Type B pancreatic cell (in vitro differentiated cells): ENCODE measurements around the gene GLI3. TPM values are rescaled to one million over a fixed set of nuclear protein-coding genes. Genes with fewer than 3 reads are reported as not detected.

Experiments
- DNase-seq: peaks from one replicate; pipeline ENCODE4 v3.0.0; 2021; ENCODE audit warnings: mixed read lengths; ENCODE audit not compliant: unreplicated experiment; ENCODE audit errors: extremely low spot score
- H3K27ac Mint-ChIP-seq: 2 replicates; pipeline ENCODE4 v1.8.0; 2021; ENCODE audit warnings: mild to moderate bottlenecking, mixed read lengths
- H3K27me3 Mint-ChIP-seq: 2 replicates; pipeline ENCODE4 v1.8.0; 2021; ENCODE audit warnings: mixed read lengths
- H3K36me3 Mint-ChIP-seq: 2 replicates; pipeline ENCODE4 v1.8.0; 2021; ENCODE audit warnings: mixed read lengths
- H3K4me1 Mint-ChIP-seq: one replicate; pipeline ENCODE4 v1.8.0; 2021; ENCODE audit warnings: mixed read lengths; ENCODE audit not compliant: unreplicated experiment
- H3K4me3 Mint-ChIP-seq: 2 replicates; pipeline ENCODE4 v1.8.0; 2021; ENCODE audit warnings: mild to moderate bottlenecking, mixed read lengths
- H3K9me3 Mint-ChIP-seq: 2 replicates; pipeline ENCODE4 v1.8.0; 2021; ENCODE audit warnings: mixed read lengths
- CTCF ChIP-seq: fragments of 200-600 bp; sonication (generic); conservative IDR thresholded peaks from 2 replicates; pipeline ENCODE4 v1.5.0; 2021; ENCODE audit warnings: antibody characterized with exemption, mild to moderate bottlenecking
- total RNA-seq: library from RNA; stranded (reverse); gene quantifications from 2 replicates; pipeline ENCODE4 v1.2.1, GENCODE V29; 2021; ENCODE audit warnings: low replicate concordance

GLI3 gene
- total RNA-seq, 1 donor from 2014 or later = 141 TPM

DNA sequence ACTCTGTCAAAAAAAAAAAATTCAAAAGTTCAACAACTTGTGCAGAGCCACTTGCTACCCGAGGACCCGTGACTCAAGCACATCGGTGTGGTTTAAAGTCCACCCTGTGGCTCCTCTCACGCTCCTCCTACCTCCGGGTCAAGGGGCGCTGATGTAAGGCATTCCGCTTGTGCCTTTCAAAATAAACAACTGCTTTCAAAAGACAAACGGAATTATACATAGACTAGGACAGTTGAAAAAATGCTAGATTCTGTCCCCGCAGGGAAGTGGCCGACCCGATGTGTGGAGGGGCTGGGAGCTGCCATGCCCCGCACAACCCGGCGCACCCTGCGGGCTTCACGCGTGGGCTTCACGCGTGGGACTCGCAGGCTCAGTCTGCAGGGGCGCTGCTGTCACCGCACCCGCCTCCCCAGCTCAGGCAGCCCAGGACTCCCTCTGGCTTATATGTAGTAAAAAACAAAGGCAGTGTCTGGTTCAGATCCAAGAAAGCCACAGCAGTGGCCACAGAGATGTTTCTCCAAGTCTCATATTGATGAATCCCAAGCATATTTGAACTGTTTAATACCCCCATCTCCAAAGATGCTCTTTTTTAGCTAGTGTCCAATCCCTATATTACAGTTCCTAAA is 294.4 kb downstream of the GLI3 start:
- peak overlapping the region; percentile 80 for H3K4me3 Mint-ChIP-seq
- TF ChIP-seq CTCF = no peak
- H3K27ac Mint-ChIP-seq = no peak overlapping the region
- no peaks in the 10 kb centered on the region for H3K9me3 Mint-ChIP-seq
- no peak for DNase-seq
- peaks cover 29% of the 10 kb centered on the region for H3K27me3 Mint-ChIP-seq
- no peaks in the 10 kb centered on the region for H3K36me3 Mint-ChIP-seq
- peaks cover 21% of the 10 kb centered on the region for H3K4me1 Mint-ChIP-seq

DNA sequence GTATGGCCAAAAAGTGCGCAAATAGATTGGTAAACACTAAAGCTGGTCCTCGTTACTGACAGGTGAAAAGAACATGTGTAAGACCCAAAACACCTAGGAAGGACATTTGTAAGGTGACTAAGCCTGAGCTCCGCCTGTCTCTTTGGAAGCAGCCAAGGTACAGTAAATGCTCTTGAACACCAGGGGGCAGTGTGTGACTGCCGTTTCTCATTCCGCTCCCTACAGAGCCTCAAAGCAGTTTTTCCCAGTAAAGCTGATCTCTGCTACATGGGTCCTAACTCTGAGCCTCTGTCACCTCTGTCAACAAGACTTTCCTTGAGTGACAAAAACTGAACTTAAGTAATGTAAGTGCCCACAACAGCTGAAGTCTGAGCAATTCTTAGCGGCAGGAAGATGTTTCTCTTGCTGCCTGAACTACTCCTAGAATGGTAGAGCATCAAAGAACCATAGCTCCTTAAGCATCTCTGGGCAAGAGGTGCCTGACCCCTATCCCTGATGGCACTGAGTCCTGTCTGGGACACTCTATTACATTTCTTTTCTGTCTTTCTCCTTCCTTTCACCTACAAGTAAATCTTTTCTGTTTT is 296.2 kb downstream of the GLI3 start:
- Mint-ChIP-seq H3K27me3 (peaks cover 29% of the 10 kb centered on the region), H3K36me3 (no peaks in the 10 kb centered on the region), H3K4me3 (no peak overlapping the region), H3K9me3 (no peaks in the 10 kb centered on the region), H3K4me1 (peaks cover 21% of the 10 kb centered on the region), H3K27ac (peak overlapping the region; percentile 23)
- TF ChIP-seq CTCF = peak; percentile 96
- no peak for DNase-seq

GRCh38 chr7:41938371-41938770 is 298.6 kb downstream of the GLI3 start:
- Mint-ChIP-seq H3K4me1 (peaks cover 16% of the 10 kb centered on the region), H3K4me3 (no peak overlapping the region), H3K27me3 (peaks cover 23% of the 10 kb centered on the region), H3K36me3 (no peaks in the 10 kb centered on the region), H3K27ac (no peak overlapping the region), H3K9me3 (no peaks in the 10 kb centered on the region)
- DNase-seq = no peak
- no peak for TF ChIP-seq CTCF

DNA sequence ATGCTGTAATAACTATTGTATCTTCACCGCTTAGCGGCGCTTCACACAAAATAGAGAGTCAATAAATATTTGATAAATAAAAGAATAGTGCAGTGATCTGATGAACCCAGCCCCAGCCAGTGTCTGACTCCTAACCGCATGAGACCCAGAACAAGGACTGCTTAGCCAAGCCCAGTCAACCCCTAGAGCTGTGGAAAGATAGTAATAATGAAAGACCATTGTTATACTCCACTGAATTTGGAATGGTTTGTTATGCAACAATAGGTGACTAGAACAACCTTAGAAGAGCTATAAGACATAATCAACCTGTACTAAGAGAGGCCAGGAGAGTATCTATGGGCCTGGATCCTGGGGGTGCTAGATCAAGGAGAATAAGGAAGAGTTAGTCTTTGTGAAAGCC is 303.6 kb downstream of the GLI3 start:
- peaks cover 3% of the 10 kb centered on the region for H3K27me3 Mint-ChIP-seq
- TF ChIP-seq CTCF = no peak
- H3K9me3 Mint-ChIP-seq = no peaks in the 10 kb centered on the region
- H3K27ac Mint-ChIP-seq = no peak overlapping the region
- H3K4me3 Mint-ChIP-seq = no peak overlapping the region
- H3K36me3 Mint-ChIP-seq = no peaks in the 10 kb centered on the region
- no peak for DNase-seq
- H3K4me1 Mint-ChIP-seq = no peaks in the 10 kb centered on the region

DNA sequence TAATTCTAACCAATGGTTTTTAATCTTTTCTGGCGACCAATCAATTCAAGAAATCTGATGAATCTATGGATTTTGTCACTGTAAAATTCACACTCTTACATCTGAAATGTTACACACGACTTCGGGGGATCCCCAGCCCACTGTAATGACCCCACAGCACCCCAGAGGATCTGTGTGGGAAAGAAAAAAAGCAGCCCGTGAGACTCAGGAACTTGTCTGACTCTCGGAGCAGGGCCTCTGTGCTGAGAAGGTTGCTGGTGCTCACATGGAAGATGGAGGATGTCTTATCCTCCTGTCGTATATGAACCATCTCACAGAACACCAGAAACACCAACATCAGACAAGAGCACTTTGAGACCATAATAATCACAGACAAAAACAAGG is 305.8 kb downstream of the GLI3 start:
- Mint-ChIP-seq H3K36me3 (no peaks in the 10 kb centered on the region), H3K4me3 (no peak overlapping the region), H3K4me1 (no peaks in the 10 kb centered on the region), H3K27ac (no peak overlapping the region), H3K27me3 (peaks cover 3% of the 10 kb centered on the region), H3K9me3 (no peaks in the 10 kb centered on the region)
- DNase-seq = no peak
- TF ChIP-seq CTCF = no peak
